ENCODE data around the gene ZSWIM6. TPM values are rescaled to one million over a fixed set of nuclear protein-coding genes. Genes with fewer than 3 reads are reported as not detected.

Gene ZSWIM6
- total RNA-seq, 2 experiments from 2014 or later: 4.4 TPM

DNA sequence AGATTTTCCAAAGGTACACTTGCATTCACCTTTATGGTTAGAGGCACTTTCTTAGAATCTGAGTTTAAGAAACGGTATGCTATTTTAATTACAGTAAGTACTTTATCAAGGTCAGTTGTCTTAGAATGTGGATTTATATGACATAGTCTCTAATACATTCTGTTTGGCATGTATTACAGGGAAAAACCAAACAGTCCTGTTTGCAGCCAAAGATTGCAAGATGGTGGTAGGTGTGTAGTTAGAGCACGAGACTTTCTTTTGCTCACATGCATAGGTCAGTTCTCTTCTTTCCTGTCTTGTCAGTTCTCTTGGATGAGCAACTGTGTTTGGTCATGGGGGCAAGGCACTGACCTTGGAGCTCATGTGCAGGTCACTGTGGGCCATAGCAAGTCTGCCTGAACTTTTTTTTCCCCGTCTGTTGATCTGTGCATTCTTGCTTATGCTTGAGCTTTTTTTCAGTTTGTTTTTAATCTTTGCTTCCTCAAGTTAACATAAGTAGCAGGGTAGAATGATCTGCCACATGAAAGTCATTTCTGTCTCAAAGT lies 20.6 kb downstream of the ZSWIM6 start:
- Mint-ChIP-seq H3K27ac (no peak overlapping the region), H3K36me3 (ENCODE audit: low read depth) (peaks cover 10% of the 10 kb centered on the region), H3K27me3 (no peaks in the 10 kb centered on the region), H3K9me3 (peaks cover 10% of the 10 kb centered on the region), H3K4me3 (no peak overlapping the region), H3K4me1 (ENCODE audit: low read depth) (peaks cover 22% of the 10 kb centered on the region)
- intact Hi-C loops (cut with micrococcal nuclease): no loop called here
- CTCF ChIA-PET: interaction anchor here (0.9 to 1.3 kb wide), 3 partner anchors 10 to 68 kb away, joined by 3 to 4 read pairs (median 3); no protein-coding TSS in a partner anchor
- POLR2A ChIA-PET: no interaction called here
- ATAC-seq: no peak
- TF ChIP-seq, protein P1, sequence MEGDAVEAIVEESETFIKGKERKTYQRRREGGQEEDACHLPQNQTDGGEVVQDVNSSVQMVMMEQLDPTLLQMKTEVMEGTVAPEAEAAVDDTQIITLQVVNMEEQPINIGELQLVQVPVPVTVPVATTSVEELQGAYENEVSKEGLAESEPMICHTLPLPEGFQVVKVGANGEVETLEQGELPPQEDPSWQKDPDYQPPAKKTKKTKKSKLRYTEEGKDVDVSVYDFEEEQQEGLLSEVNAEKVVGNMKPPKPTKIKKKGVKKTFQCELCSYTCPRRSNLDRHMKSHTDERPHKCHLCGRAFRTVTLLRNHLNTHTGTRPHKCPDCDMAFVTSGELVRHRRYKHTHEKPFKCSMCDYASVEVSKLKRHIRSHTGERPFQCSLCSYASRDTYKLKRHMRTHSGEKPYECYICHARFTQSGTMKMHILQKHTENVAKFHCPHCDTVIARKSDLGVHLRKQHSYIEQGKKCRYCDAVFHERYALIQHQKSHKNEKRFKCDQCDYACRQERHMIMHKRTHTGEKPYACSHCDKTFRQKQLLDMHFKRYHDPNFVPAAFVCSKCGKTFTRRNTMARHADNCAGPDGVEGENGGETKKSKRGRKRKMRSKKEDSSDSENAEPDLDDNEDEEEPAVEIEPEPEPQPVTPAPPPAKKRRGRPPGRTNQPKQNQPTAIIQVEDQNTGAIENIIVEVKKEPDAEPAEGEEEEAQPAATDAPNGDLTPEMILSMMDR (IDR thresholded peaks at IDR 0.05): no peak
- DNase-seq: no peak

GRCh38 chr5:61353293-61353692 lies 21.2 kb downstream of the ZSWIM6 start:
- H3K27me3 Mint-ChIP-seq: no peaks in the 10 kb centered on the region
- H3K9me3 Mint-ChIP-seq: peaks cover 13% of the 10 kb centered on the region
- peaks cover 13% of the 10 kb centered on the region for H3K36me3 Mint-ChIP-seq (ENCODE audit: low read depth)
- TF ChIP-seq, protein P1 (IDR thresholded peaks at IDR 0.05): no peak
- intact Hi-C loops (cut with micrococcal nuclease): no loop called here
- peaks cover 20% of the 10 kb centered on the region for H3K4me1 Mint-ChIP-seq (ENCODE audit: low read depth)
- POLR2A ChIA-PET: no interaction called here
- no peak for DNase-seq
- H3K4me3 Mint-ChIP-seq: no peak overlapping the region
- CTCF ChIA-PET: interaction anchor here (0.9 to 1.3 kb wide), 3 partner anchors 11 to 68 kb away, joined by 3 to 4 read pairs (median 3); no protein-coding TSS in a partner anchor
- H3K27ac Mint-ChIP-seq: no peak overlapping the region
- no peak for ATAC-seq

DNA sequence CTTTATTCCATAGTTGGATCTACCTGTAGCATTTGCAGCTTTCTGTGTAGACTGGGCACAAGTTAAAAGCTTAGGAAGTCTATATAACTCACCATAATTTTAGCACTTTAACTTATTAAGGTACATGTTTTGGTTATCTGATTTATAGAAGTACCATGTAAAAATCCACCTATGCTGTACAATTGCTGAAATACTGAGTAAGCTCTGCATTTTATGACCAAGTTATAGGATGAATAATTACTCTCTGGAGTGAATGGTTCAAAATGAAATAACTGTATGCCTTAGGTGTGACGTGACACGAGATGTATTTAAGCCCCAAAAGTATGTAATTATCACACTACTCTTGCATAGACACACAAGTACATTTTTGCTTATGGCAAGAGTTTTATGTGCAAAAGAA lies 22.1 kb downstream of the ZSWIM6 start:
- TF ChIP-seq, protein P1 (IDR thresholded peaks at IDR 0.05): no peak

DNA sequence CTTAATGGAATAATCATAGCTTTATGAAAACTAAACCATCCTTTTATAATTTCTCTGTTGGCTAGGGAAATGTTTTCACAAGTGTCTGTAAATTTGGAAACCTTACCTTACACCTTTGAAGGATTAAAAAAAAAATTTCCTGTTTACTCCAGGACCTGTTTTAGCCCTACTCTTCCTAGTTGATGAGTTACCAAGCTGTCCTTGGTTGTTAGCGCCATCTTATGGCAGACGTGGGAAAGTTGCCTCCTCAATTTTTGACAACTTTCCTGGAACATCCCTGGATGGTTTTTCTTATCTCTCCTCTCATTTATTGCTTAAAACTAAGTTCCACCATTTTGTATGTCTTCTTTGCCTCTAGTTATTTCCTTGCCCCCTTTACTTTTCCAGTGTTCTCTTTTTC lies 25.7 kb downstream of the ZSWIM6 start:
- POLR2A ChIA-PET: no interaction called here
- TF ChIP-seq, protein P1 (IDR thresholded peaks at IDR 0.05): peak; percentile 66

More for the DNA sequence above, 22.1 kb downstream of the ZSWIM6 start:
- peaks cover 13% of the 10 kb centered on the region for H3K9me3 Mint-ChIP-seq
- ATAC-seq (no peak), DNase-seq (no peak)
- H3K36me3 Mint-ChIP-seq (ENCODE audit: low read depth): peaks cover 11% of the 10 kb centered on the region
- CTCF ChIA-PET: interaction anchor here (1.0 kb wide), 1 partner anchor 10 kb away, joined by 3 read pairs; no protein-coding TSS in a partner anchor
- H3K4me1 Mint-ChIP-seq (ENCODE audit: low read depth): peaks cover 16% of the 10 kb centered on the region
- H3K27ac Mint-ChIP-seq: no peak overlapping the region
- intact Hi-C loops (cut with micrococcal nuclease): no loop called here
- no peaks in the 10 kb centered on the region for H3K27me3 Mint-ChIP-seq
- no peak overlapping the region for H3K4me3 Mint-ChIP-seq
- POLR2A ChIA-PET: interaction anchor here (1.6 kb wide), 1 partner anchor 13 kb away, joined by 3 read pairs; no protein-coding TSS in a partner anchor

DNA sequence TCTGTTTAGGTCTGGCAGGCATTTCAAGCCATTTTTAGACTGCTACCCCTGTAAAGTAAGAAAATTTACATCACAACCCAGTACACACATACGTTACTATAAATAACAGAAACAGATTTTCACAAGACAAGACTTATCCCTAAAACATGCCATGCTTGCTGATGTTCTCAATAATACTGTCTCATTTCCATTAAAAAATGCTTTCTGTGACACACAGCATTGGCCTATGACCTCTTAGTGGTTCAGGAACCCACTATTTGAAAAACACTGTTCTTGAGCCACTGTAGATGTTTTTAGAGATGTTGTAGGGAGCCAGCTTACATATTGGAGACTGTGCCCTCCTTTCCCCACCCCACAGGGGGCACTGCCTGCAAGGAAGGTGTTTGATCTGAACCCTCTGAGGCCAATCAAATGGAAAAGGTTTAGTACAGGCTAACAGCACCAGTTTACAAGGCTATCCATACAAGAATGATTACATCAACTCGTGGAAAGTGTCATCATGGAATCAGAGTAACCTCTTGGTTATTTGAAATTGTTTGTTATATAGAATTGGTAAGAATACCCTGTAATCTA lies 30.8 kb downstream of the ZSWIM6 start:
- DNase-seq: peak; percentile 25

More for the DNA sequence above, 25.7 kb downstream of the ZSWIM6 start:
- peaks cover 16% of the 10 kb centered on the region for H3K36me3 Mint-ChIP-seq (ENCODE audit: low read depth)
- DNase-seq: peak; percentile 21
- CTCF ChIA-PET: interaction anchor here (0.7 to 2.0 kb wide), 8 partner anchors 10 to 303 kb away, joined by 3 to 13 read pairs (median 4); partner anchors contain the start of gene ZSWIM6
- ATAC-seq: no peak
- H3K27me3 Mint-ChIP-seq: no peaks in the 10 kb centered on the region
- no peak overlapping the region for H3K4me3 Mint-ChIP-seq
- intact Hi-C loops (cut with micrococcal nuclease): no loop called here
- peaks cover 13% of the 10 kb centered on the region for H3K9me3 Mint-ChIP-seq
- no peak overlapping the region for H3K27ac Mint-ChIP-seq
- peaks cover 29% of the 10 kb centered on the region for H3K4me1 Mint-ChIP-seq (ENCODE audit: low read depth)

More for the DNA sequence above, 30.8 kb downstream of the ZSWIM6 start:
- ATAC-seq: no peak
- ChIA-PET POLR2A (interaction anchor here (1.0 kb wide), 1 partner anchor 18 kb away, joined by 6 read pairs; no protein-coding TSS in a partner anchor), CTCF (interaction anchor here (1.2 to 1.4 kb wide), 2 partner anchors 9 to 23 kb away, joined by 4 to 5 read pairs; no protein-coding TSS in a partner anchor)
- intact Hi-C loops (cut with micrococcal nuclease): no loop called here
- Mint-ChIP-seq H3K4me1 (ENCODE audit: low read depth) (peaks cover 17% of the 10 kb centered on the region), H3K36me3 (ENCODE audit: low read depth) (peaks cover 6% of the 10 kb centered on the region), H3K27ac (no peak overlapping the region), H3K4me3 (no peak overlapping the region), H3K27me3 (no peaks in the 10 kb centered on the region), H3K9me3 (peaks cover 2% of the 10 kb centered on the region)
- TF ChIP-seq, protein P1 (IDR thresholded peaks at IDR 0.05): no peak
